ENCODE measurements around the gene DTX3L. TPM values are rescaled to one million over a fixed set of nuclear protein-coding genes. Genes with fewer than 3 reads are reported as not detected.
A peak's percentile ranks its signal among the peaks of the same experiment; 100 is the strongest.

DTX3L gene
- total and polyA plus RNA-seq, 10 of the 15 experiments (the other 5 are each of a cell fraction or from before 2014, with no cell fraction given), result 9.9 to 41.4 (median 21.7) TPM

DNA sequence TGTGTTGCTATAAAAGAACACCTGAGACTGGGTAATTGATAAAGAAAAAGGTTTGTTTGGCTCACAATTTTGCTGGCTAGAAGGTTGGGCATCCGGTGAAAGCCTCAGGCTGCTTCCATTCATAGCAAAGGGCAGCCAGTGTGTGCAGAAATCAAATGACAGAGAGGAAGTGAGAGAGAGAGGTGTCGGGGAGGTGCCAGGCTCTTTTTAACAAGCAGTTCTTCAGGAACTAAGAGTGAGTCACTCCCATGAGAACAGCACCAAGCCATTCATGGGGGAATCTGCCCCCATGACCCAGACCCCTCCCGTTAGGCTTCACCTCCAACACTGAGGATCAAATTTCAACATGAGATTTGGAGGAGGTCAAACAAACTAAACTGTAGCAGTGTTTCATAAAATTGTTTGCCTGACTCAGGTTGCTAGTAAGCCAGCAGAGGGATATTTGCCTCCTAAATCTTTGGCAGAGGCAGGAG, 8.8 kb downstream of the DTX3L start (continued):
- TF ChIP-seq EGR1 (IDR thresholded peaks at IDR 0.05; ENCODE audit: borderline replicate concordance in 1 of 2, low read depth in 2 of 2, low read length in 2 of 2), result no peak
- TF ChIP-seq, protein P1, sequence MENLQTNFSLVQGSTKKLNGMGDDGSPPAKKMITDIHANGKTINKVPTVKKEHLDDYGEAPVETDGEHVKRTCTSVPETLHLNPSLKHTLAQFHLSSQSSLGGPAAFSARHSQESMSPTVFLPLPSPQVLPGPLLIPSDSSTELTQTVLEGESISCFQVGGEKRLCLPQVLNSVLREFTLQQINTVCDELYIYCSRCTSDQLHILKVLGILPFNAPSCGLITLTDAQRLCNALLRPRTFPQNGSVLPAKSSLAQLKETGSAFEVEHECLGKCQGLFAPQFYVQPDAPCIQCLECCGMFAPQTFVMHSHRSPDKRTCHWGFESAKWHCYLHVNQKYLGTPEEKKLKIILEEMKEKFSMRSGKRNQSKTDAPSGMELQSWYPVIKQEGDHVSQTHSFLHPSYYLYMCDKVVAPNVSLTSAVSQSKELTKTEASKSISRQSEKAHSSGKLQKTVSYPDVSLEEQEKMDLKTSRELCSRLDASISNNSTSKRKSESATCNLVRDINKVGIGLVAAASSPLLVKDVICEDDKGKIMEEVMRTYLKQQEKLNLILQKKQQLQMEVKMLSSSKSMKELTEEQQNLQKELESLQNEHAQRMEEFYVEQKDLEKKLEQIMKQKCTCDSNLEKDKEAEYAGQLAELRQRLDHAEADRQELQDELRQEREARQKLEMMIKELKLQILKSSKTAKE (IDR thresholded peaks at IDR 0.05; ENCODE audit: low read depth, poor library complexity, severe bottlenecking), result peak; percentile 76
- no peak for TF ChIP-seq ZNF622 (IDR thresholded peaks at IDR 0.05)
- 0 out of 2 replicates have a peak, but pooled peaks have one; percentile 21 for TF ChIP-seq PAX5 (IDR thresholded peaks at IDR 0.05; ENCODE audit: borderline replicate concordance, low read depth, low read length)
- no peak for TF ChIP-seq ZBED1 (IDR thresholded peaks at IDR 0.05; ENCODE audit: borderline replicate concordance)
- peak; percentile 53; the same call in 1 of the 2 replicates for TF ChIP-seq BACH1 (IDR thresholded peaks at IDR 0.05; ENCODE audit: borderline replicate concordance)
- TF ChIP-seq BCLAF1 (IDR thresholded peaks at IDR 0.05), result no peak
- TF ChIP-seq MLLT1 (IDR thresholded peaks at IDR 0.05), result no peak
- TF ChIP-seq ETV6 (conservative IDR thresholded peaks at IDR 0.05 in 1 of 2, IDR thresholded peaks at IDR 0.05 in 1 of 2; ENCODE audit: borderline replicate concordance in 1 of 2, low read depth in 1 of 2), result peak in 1 of 2 experiments; percentile 51; a peak in 2 of 4 replicates
- TF ChIP-seq LARP7 (IDR thresholded peaks at IDR 0.05), result no peak
- no peak for TF ChIP-seq POLR2AphosphoS2 (IDR thresholded peaks at IDR 0.05; ENCODE audit: low read depth, low read length)
- TF ChIP-seq EED (IDR thresholded peaks at IDR 0.05; ENCODE audit: low read depth), result peak; percentile 66; the same call in 1 of the 2 replicates
- TF ChIP-seq, protein P2, sequence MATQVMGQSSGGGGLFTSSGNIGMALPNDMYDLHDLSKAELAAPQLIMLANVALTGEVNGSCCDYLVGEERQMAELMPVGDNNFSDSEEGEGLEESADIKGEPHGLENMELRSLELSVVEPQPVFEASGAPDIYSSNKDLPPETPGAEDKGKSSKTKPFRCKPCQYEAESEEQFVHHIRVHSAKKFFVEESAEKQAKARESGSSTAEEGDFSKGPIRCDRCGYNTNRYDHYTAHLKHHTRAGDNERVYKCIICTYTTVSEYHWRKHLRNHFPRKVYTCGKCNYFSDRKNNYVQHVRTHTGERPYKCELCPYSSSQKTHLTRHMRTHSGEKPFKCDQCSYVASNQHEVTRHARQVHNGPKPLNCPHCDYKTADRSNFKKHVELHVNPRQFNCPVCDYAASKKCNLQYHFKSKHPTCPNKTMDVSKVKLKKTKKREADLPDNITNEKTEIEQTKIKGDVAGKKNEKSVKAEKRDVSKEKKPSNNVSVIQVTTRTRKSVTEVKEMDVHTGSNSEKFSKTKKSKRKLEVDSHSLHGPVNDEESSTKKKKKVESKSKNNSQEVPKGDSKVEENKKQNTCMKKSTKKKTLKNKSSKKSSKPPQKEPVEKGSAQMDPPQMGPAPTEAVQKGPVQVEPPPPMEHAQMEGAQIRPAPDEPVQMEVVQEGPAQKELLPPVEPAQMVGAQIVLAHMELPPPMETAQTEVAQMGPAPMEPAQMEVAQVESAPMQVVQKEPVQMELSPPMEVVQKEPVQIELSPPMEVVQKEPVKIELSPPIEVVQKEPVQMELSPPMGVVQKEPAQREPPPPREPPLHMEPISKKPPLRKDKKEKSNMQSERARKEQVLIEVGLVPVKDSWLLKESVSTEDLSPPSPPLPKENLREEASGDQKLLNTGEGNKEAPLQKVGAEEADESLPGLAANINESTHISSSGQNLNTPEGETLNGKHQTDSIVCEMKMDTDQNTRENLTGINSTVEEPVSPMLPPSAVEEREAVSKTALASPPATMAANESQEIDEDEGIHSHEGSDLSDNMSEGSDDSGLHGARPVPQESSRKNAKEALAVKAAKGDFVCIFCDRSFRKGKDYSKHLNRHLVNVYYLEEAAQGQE (IDR thresholded peaks at IDR 0.05; ENCODE audit: low read depth, low read length), result no peak
- TF ChIP-seq FOS (IDR thresholded peaks at IDR 0.05; ENCODE audit: borderline replicate concordance, extremely low read depth, insufficient read length), result no peak
- TF ChIP-seq NFYB (IDR thresholded peaks at IDR 0.05; ENCODE audit: insufficient read depth, low read depth, low read length), result no peak
- TF ChIP-seq TCF3 (IDR thresholded peaks at IDR 0.05; ENCODE audit: borderline replicate concordance, insufficient read depth, low read depth, low read length), result no peak
- no peak for TF ChIP-seq ZZZ3 (IDR thresholded peaks at IDR 0.05; ENCODE audit: control insufficient read depth, insufficient read length, low read depth)
- no peak for TF ChIP-seq SUZ12 (IDR thresholded peaks at IDR 0.05; ENCODE audit: unreplicated experiment)
